Testis (tissue), 2 donors: Measurements from ENCODE around the gene MACROD1.

Experiments
- POLR2A ChIP-seq: fragments of 450-650 bp; IDR thresholded peaks from one replicate; pipeline ENCODE4 v1.6.1; 2017; ENCODE audit warnings: antibody characterized with exemption, mild to moderate bottlenecking, moderate library complexity
- TF ChIP-seq, protein P1 (sequence below), 3 experiments: fragments of 450-650 bp in 2 of 3; fragments of 200-600 bp in 1 of 3; sonication (generic) in 1 of 3; IDR thresholded peaks; one replicate each; pipeline ENCODE4 v1.5.1; 2016 to 2019; ENCODE audit warnings: antibody characterized with exemption in 3 of 3, mild to moderate bottlenecking in 2 of 3, moderate library complexity in 1 of 3

- TF ChIP-seq, protein P1, sequence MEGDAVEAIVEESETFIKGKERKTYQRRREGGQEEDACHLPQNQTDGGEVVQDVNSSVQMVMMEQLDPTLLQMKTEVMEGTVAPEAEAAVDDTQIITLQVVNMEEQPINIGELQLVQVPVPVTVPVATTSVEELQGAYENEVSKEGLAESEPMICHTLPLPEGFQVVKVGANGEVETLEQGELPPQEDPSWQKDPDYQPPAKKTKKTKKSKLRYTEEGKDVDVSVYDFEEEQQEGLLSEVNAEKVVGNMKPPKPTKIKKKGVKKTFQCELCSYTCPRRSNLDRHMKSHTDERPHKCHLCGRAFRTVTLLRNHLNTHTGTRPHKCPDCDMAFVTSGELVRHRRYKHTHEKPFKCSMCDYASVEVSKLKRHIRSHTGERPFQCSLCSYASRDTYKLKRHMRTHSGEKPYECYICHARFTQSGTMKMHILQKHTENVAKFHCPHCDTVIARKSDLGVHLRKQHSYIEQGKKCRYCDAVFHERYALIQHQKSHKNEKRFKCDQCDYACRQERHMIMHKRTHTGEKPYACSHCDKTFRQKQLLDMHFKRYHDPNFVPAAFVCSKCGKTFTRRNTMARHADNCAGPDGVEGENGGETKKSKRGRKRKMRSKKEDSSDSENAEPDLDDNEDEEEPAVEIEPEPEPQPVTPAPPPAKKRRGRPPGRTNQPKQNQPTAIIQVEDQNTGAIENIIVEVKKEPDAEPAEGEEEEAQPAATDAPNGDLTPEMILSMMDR (IDR thresholded peaks at IDR 0.05): no peak
- no peak for TF ChIP-seq POLR2A
Measured at GRCh38 chr11:64203421-64204079, 37.6 kb upstream of the MACROD1 start.
